GM12892 (cell line): Measurements from ENCODE around the gene KIAA1549.

Experiments used
- DNase-seq: peaks from one replicate; pipeline ENCODE4 v3.0.0; 2011; ENCODE audit not compliant: insufficient read length
- FAIRE-seq: peaks from 2 replicates; lab custom pipeline; 2011; peaks lifted over from hg19 to GRCh38; lab: Jason Lieb, UNC
- POLR2A ChIP-seq: IDR thresholded peaks from 2 replicates; pipeline ENCODE4 v1.6.1; 2011; ENCODE audit warnings: low read depth, low read length, control low read depth
- POLR2AphosphoS5 ChIP-seq: IDR thresholded peaks from 2 replicates; pipeline ENCODE4 v1.6.1; 2011; ENCODE audit warnings: low read depth, low read length, control low read depth
- TAF1 ChIP-seq: IDR thresholded peaks from 2 replicates; pipeline ENCODE4 v1.6.1; 2011; ENCODE audit warnings: low read depth, mild to moderate bottlenecking, control low read depth, low read length, borderline replicate concordance

KIAA1549 gene

GRCh38 chr7:138893258-138893657 is 87.9 kb downstream of the KIAA1549 start:
- DNase-seq (no peak), FAIRE-seq (no peak)
- TF ChIP-seq TAF1 (no peak), POLR2A (no peak), POLR2AphosphoS5 (no peak)

GRCh38 chr7:138892812-138893211 is 88.4 kb downstream of the KIAA1549 start:
- no peak for TF ChIP-seq POLR2AphosphoS5
- TF ChIP-seq POLR2A, result no peak
- TF ChIP-seq TAF1, result no peak
- FAIRE-seq (no peak), DNase-seq (no peak)

GRCh38 chr7:138892006-138892630 is 89.1 kb downstream of the KIAA1549 start:
- FAIRE-seq, result no peak
- no peak for DNase-seq
- TF ChIP-seq POLR2A (no peak), TAF1 (no peak), POLR2AphosphoS5 (no peak)

- FAIRE-seq, result no peak
- DNase-seq, result no peak
- TF ChIP-seq POLR2AphosphoS5 (no peak), POLR2A (no peak), TAF1 (no peak)
Measured at GRCh38 chr7:138891446-138891810, 89.8 kb downstream of the KIAA1549 start.

GRCh38 chr7:138890499-138891445 is 90.4 kb downstream of the KIAA1549 start:
- DNase-seq, result no peak
- no peak for FAIRE-seq
- TF ChIP-seq POLR2A, result no peak
- TF ChIP-seq TAF1, result no peak

GRCh38 chr7:138889582-138890498 is 91.3 kb downstream of the KIAA1549 start:
- FAIRE-seq, result no peak
- no peak for TF ChIP-seq POLR2AphosphoS5
- DNase-seq, result no peak

- no peak for DNase-seq
- FAIRE-seq, result no peak
Measured at GRCh38 chr7:138887872-138888656, 93.1 kb downstream of the KIAA1549 start.

GRCh38 chr7:138887085-138887710 is 94.0 kb downstream of the KIAA1549 start:
- no peak for FAIRE-seq
- TF ChIP-seq POLR2A (no peak), TAF1 (no peak), POLR2AphosphoS5 (no peak)
- DNase-seq, result no peak

More at GRCh38 chr7:138887872-138888656, 93.1 kb downstream of the KIAA1549 start:
- no peak for TF ChIP-seq POLR2A
- TF ChIP-seq TAF1, result no peak
- no peak for TF ChIP-seq POLR2AphosphoS5

GRCh38 chr7:138886501-138886917 is 94.7 kb downstream of the KIAA1549 start:
- DNase-seq (no peak), FAIRE-seq (no peak)
- TF ChIP-seq POLR2AphosphoS5 (no peak), TAF1 (no peak), POLR2A (no peak)
